ENCODE results near the gene PBX3.

GRCh38 chr9:125996791-125997190, 249.6 kb downstream of the PBX3 start:
- TF ChIP-seq, protein P1, sequence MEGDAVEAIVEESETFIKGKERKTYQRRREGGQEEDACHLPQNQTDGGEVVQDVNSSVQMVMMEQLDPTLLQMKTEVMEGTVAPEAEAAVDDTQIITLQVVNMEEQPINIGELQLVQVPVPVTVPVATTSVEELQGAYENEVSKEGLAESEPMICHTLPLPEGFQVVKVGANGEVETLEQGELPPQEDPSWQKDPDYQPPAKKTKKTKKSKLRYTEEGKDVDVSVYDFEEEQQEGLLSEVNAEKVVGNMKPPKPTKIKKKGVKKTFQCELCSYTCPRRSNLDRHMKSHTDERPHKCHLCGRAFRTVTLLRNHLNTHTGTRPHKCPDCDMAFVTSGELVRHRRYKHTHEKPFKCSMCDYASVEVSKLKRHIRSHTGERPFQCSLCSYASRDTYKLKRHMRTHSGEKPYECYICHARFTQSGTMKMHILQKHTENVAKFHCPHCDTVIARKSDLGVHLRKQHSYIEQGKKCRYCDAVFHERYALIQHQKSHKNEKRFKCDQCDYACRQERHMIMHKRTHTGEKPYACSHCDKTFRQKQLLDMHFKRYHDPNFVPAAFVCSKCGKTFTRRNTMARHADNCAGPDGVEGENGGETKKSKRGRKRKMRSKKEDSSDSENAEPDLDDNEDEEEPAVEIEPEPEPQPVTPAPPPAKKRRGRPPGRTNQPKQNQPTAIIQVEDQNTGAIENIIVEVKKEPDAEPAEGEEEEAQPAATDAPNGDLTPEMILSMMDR (IDR thresholded peaks at IDR 0.05) = no peak
- no peak for TF ChIP-seq POLR2AphosphoS5 (IDR thresholded peaks at IDR 0.05)

Data from suprapubic skin (tissue), 3 donors.